ENCODE results near the gene PEX1.
"Not testable (repeated sequence)": the region's sequence is repeated elsewhere in the genome, so short reads cannot be mapped to it uniquely, and the experiment has no call there.

Gene PEX1

DNA sequence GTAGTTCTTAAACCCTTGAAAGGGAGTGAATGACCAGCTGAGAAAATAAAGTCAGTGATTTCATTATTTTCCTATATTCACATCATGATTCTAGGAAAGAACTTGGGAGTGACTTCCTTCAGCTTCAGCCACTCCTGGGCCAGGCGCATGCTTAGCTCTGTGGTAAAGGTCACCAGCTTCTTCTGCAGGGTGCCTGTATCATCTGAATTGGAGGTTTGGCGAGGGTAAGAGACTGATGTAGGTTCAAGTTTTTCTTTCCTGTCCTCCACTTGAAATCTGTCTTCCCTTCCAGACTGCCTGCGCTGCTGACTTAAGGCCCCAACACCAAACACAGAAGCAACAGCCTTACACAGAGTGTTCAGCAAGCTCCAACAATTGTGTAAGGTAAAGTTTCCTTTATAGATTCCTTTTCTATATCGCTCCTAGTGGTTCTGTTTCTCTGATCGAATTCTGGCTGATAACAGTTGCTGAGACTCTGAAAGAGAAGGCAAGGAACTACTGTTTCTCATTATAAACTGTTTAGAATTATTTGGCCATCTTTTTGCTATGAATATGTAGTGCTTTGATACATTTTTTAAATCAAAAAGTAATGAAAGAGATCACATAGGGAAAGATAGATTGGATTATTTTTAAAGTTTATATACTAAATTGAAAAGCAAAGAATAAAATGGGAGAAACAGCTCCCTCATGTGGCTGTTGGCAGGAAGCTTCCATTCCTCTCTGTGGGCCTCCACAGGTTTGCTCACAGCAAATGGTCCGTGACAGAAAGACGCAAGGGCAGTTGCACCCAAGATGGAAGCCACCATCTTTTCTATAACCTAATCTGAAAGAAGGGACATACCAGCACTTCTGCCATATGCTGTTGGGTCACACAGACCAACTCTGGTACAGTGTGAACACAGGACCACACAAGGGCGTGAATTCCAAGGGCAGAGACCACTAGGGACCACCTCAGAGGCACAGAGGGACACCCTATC is 67.0 kb downstream of the PEX1 start:
- DNase-seq: peak; percentile 11

DNA sequence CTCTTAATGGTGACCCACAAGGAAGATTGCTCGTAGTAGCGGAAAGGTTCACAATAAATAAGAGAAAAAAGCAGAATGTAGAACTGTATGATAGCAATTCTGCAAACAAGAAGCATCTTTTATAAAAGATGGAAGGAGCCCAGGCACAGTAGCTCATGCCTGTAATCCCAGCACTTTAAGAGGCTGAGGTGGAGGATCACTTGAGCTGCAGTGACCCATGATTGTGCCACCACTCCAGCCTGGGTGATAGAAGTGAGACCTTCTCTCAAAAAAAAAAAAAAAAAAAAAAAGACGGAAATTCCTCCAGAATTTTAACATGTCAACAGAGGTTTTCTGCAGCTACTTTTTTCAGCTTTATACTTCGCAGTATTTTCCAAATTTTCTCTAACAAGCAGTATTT is 67.8 kb downstream of the PEX1 start:
- no peak for DNase-seq

DNA sequence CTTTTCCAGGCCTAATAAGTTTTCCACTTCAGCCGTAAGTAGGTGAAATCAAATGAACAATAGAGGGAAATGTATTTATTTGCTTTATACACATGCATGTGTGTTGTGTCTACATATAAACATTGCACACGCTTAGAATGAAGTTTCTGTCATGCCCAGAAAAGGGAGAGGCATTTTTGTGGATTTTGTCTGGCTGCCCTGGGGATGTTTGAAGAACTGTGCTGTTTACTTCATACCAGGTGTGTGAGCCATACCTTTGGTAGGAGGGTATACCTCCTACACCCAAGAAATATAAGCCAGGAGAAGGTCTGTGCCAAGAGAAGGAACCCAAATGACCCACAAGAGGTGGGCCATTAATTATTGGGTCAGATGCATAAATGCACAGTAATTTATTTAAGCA is 68.2 kb downstream of the PEX1 start:
- DNase-seq: no peak

DNA sequence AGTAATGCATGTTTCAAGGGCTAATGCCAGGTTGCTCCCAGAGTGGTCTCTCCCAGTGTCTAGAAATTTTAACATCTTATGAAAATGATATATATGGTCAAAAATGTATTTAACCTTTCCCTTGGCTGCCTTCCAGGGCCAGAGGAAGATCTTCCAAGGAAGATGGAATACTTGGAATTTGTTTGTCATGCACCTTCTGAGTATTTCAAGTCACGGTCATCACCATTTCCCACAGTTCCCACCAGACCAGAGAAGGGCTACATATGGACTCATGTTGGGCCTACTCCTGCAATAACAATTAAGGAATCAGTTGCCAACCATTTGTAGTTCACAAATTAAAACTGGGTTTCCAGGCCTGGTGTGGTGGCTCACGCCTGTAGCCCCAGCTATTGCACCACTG is 72.1 kb downstream of the PEX1 start:
- no peak for DNase-seq

DNA sequence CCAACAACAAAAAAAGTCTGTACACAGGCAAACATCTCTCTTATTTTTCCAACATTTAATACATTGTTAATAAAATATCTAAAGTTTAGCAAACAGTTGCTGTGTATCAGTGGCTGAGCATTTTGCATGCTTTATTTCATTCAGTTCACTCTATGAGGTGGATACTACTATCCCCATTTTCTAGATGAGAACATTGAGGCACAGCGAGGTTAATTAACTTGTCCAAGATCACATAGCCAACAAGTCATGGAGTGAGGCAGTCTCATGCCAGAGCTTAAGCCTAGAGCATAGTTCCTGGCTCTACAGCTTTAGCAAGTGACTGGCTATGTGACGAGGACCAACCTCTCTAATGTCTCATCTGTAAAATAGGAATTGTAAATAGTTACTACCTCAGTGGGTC is 76.7 kb downstream of the PEX1 start:
- DNase-seq: no peak

DNA sequence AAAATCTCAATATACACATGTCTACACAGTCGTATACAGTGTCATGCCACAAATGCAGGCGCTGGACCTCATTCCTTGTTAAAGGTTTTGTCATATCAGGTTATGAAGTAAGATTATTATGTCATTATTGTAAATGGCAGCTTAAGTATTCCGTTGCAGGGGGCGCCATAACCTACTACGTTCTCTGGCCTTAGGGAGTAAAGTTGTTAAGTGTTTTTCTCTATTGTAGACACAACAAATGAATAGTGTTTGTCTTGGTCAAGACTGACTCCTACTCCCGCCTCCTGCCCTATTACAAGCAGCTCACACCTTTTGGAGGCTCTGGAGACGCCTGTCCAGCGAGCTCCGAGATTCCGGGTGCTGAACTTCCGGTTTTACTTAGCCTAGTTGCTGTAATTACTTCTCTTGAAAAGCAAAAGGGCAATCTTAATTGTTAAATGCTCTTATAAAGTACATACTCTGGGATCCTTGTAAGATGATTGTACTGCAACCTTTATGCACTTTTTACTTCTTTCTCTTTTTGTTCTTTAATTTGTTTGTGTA is 80.0 kb downstream of the PEX1 start:
- no peak for DNase-seq

DNA sequence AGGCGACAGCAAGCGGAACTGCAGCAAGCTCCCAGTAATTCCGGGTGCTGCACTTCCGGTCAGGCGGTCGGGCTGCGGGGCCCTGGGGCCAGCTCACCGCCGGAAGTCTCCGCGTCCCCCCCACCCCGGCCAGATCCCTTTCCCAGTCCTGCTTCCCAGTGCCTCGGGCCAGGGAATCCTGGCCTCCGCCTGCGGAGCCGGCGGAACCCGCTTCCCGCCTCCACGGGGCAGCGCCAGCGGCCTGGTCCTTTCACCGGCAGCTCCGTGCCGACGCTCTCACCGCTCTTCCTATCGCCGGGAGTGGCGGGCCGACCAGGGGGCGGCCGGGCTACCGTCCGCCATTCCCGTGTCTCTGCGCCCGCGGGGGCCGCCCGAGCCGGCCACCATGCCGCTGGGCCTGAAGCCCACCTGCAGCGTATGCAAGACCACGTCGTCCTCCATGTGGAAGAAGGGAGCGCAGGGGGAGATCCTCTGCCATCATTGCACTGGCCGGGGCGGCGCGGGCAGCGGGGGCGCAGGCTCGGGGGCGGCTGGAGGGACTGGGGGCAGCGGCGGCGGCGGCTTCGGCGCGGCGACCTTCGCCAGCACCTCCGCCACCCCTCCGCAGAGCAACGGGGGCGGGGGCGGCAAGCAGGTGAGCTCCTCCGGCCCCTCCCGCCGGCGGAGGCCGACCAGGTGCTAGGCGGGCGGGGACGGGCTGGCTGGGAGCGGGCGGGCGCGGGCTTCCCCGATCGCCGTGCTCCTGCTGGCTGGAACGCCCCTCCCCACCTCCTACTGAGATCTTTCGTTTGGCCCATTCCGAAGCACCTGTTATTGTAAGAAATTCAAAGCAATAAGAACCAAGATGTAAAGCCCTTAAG is 80.7 kb downstream of the PEX1 start, which contains the start of gene GATAD1:
GATAD1 (plus strand) TSS at position 138 of the 860 bp plus-strand sequence; CDS start at position 386, 248 bp downstream.
- DNase-seq: peak; percentile 93

DNA sequence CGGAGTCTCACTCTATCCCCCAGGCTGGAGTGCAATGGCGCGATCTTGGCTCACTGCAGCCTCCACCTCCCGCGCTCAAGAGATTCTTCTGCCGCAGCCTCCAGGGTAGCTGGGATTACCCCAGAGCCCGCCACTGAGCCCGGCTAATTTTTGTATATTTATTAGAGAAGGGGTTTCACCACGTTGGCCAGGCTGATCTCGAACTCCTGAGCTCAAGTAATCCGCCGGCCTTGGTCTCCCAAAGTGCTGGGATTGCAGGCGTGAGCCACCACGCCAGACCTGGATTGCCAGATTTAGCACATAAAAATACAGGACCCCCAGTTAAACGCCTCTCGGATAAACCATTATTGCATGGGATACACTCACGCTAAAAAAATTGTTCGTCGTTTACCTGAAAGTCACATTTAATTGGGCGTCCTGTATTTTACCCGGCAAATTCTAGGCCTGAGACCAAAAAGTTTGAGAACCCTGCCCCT is 81.4 kb downstream of the PEX1 start:
- no peak for DNase-seq

DNA sequence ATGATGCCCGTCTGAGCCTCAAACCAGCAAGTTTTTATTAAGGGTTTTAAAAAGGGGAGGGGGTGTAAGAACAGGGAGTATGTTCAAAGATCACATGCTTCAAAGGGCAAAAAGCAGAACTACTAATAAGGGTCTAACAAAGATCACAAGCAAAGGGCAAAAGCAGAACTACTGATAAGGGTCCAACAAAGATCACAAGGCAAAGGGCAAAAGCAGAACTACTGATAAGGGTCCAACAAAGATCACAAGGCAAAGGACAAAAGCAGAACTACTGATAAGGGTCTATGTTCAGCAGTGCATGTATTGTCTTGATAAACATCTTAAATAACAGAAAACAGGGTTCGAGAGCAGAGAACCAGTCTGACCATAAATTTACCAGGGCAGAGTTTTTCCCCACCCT is 85.6 kb downstream of the PEX1 start:
- not testable (repeated sequence) for DNase-seq

DNA sequence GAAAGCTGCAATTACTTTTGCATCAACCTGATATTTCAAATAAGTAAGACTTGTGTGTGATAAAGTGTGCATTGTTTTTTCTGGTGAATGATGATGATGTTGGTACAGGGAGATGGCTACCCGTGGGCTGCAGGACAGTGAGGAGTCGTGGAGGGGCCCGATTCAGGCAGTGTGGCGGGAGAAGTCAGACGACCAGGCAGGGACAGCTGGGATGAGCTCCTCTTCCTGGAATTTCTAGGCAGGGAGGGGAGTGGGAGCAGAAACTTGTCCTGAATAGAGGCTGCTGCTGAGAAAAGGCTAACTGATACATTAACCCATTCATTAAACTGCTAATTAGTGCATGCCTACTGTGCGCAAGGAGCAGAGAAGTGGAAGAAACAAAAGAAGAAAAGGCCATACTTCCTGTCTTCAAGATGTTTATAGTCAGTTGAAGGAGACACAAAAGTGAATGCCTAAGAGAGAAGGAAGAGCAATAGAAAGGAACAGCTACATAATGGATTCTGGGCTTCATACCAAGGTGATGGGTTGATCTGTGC is 90.3 kb downstream of the PEX1 start:
- no peak for DNase-seq

Measured in right kidney (tissue), 1 donor.